PC-9 (cell line): ENCODE data around the gene MOGAT1.

Experiments
- CTCF ChIP-seq: fragments of 200-600 bp; sonication (generic); conservative IDR thresholded peaks from 2 replicates; pipeline ENCODE4 v1.6.1; 2017; ENCODE audit warnings: mixed run types, antibody characterized with exemption, mild to moderate bottlenecking, moderate library complexity
- EZH2 ChIP-seq: fragments of 200-600 bp; sonication (generic); IDR thresholded peaks from 2 replicates; pipeline ENCODE4 v1.8.0; 2017; ENCODE audit warnings: antibody characterized with exemption, low read depth

GRCh38 chr2:222731201-222731621, 59.8 kb downstream of the MOGAT1 start:
- no peak for TF ChIP-seq CTCF
- no peak for TF ChIP-seq EZH2
